K562 (cell line): ENCODE measurements around the gene BTRC. TPM values are rescaled to one million over a fixed set of nuclear protein-coding genes. Genes with fewer than 3 reads are reported as not detected.

Experiments used
- ATAC-seq: fragments of 200-7000 bp; cut with Tn5 transposase; 3 replicates; pipeline ENCODE4 v1.9.1; 2020; ENCODE audit warnings: moderate library complexity
- BruUV-seq: library from RNA; stranded (reverse); fragments of 400-500 nt; replicated peaks from 2 replicates; lab custom pipeline; 2021; lab: Mats Ljungman, UMichigan
- CTCF ChIA-PET: fragments of 300-600 bp; formaldehyde crosslinking; extraction: SDS; loops from one replicate; lab custom pipeline; 2021; ENCODE audit warnings: low intra/inter-chr PET ratio; lab: Yijun Ruan, JAX
- POLR2A ChIA-PET: fragments of 300-600, 350-650 bp; sonication (Branson Sonifier 250); formaldehyde crosslinking; extraction: SDS; loops from one replicate; lab custom pipeline; 2021; ENCODE audit warnings: antibody characterized with exemption, inconsistent platforms; lab: Yijun Ruan, JAX
- DNase-seq, 4 experiments: peaks; one replicate each; pipeline versions ENCODE4 v3.0.0 to v3.0.0-alpha.2; 2011 to 2018; ENCODE audit warnings: low spot score in 3 of 4, mixed read lengths in 3 of 4; ENCODE audit errors: extremely low read depth in 1 of 4
- FAIRE-seq: peaks from 2 replicates; lab custom pipeline; 2011; peaks lifted over from hg19 to GRCh38; lab: Jason Lieb, UNC
- H2AFZ ChIP-seq: 2 replicates; pipeline ENCODE4 v1.6.0; 2011; ENCODE audit warnings: low read depth, low read length, control low read depth, inconsistent platforms
- H3K27ac ChIP-seq: fragments of 200-600 bp; 3 replicates; pipeline ENCODE4 v1.8.0; 2011; ENCODE audit warnings: low read depth, mild to moderate bottlenecking, control low read depth, inconsistent platforms, low read length, moderate library complexity, mixed read lengths; ENCODE audit errors: extremely low read depth
- H3K27me3 ChIP-seq, 2 experiments: fragments of 300-600 bp in 1 of 2; 2 replicates in 1 of 2; 3 replicates in 1 of 2; pipeline versions ENCODE4 v1.6.0 to v1.8.0; 2011; ENCODE audit warnings: inconsistent platforms in 2 of 2, low read length in 2 of 2, mild to moderate bottlenecking in 1 of 2, mixed read lengths in 1 of 2, moderate library complexity in 1 of 2; ENCODE audit not compliant: control insufficient read depth in 2 of 2, insufficient read depth in 2 of 2
- H3K36me3 ChIP-seq: fragments of 300-600 bp; 3 replicates; pipeline ENCODE4 v1.8.0; 2011; ENCODE audit warnings: mild to moderate bottlenecking, low read length, inconsistent platforms; ENCODE audit not compliant: control insufficient read depth, insufficient read depth
- H3K4me1 ChIP-seq, 2 experiments: fragments of 200-600 bp in 1 of 2; replicated peaks in 1 of 2; 2 replicates in 1 of 2; 3 replicates in 1 of 2; pipeline versions ENCODE4 v1.5.1 to v1.8.0; 2011; ENCODE audit warnings: inconsistent platforms in 2 of 2, low read length in 2 of 2, mild to moderate bottlenecking in 1 of 2, mixed read lengths in 1 of 2, moderate library complexity in 1 of 2; ENCODE audit not compliant: control insufficient read depth in 2 of 2, insufficient read depth in 2 of 2
- H3K4me2 ChIP-seq: 2 replicates; pipeline ENCODE4 v1.6.1; 2011; ENCODE audit warnings: low read length, control low read depth, inconsistent platforms, mixed read lengths; ENCODE audit not compliant: insufficient read depth
- H3K4me3 ChIP-seq: fragments of 200-600 bp; sonication (generic), shearing (Covaris generic); 2 replicates; pipeline ENCODE4 v1.5.1; 2016; ENCODE audit warnings: control low read depth, inconsistent platforms
- H3K79me2 ChIP-seq: fragments of 200-600 bp; 3 replicates; pipeline ENCODE4 v1.8.0; 2011; ENCODE audit warnings: low read length, inconsistent platforms; ENCODE audit not compliant: control insufficient read depth, insufficient read depth
- H3K9ac ChIP-seq, 2 experiments: 2 replicates each; pipeline versions ENCODE4 v1.6.0 to v1.6.1; 2011; ENCODE audit warnings: low read depth in 2 of 2, low read length in 2 of 2, control low read depth in 1 of 2, inconsistent platforms in 1 of 2, mild to moderate bottlenecking in 1 of 2, mixed read lengths in 1 of 2; ENCODE audit not compliant: insufficient read depth in 1 of 2
- H3K9me1 ChIP-seq: one replicate; pipeline ENCODE4 v1.6.0; 2011; ENCODE audit warnings: inconsistent platforms, mild to moderate bottlenecking, low read length, moderate library complexity; ENCODE audit not compliant: control insufficient read depth, insufficient read depth
- H3K9me3 ChIP-seq: replicated peaks from 2 replicates; pipeline ENCODE4 v1.5.1; 2011; ENCODE audit warnings: low read depth, low read length, inconsistent platforms; ENCODE audit not compliant: control insufficient read depth, insufficient read depth
- H4K20me1 ChIP-seq: replicated peaks from 2 replicates; pipeline ENCODE4 v1.6.1; 2011; ENCODE audit warnings: low read length, inconsistent platforms, mixed read lengths; ENCODE audit not compliant: control insufficient read depth, insufficient read depth
- CAMTA2 ChIP-seq: fragments of 250-450 bp; sonication (Bioruptor Pico); conservative IDR thresholded peaks from 2 replicates; pipeline ENCODE4 v1.5.1; 2022
- EZH2 ChIP-seq: IDR thresholded peaks from 2 replicates; pipeline ENCODE4 v1.6.1; 2012; ENCODE audit warnings: low read depth, mild to moderate bottlenecking, inconsistent platforms, low read length, borderline replicate concordance
- GTF2F1 ChIP-seq: IDR thresholded peaks from 2 replicates; pipeline ENCODE4 v1.6.1; 2011; ENCODE audit warnings: low read depth, low read length, improper control_type of control experiment
- HDGF ChIP-seq: fragments of 450-650 bp; IDR thresholded peaks from 2 replicates; pipeline ENCODE4 v1.6.1; 2016
- HMBOX1 ChIP-seq: sonication (generic); IDR thresholded peaks from 2 replicates; pipeline ENCODE4 v1.6.1; 2016
- HNRNPUL1 ChIP-seq: fragments of 200-400 bp; formaldehyde crosslinking; IDR thresholded peaks from 2 replicates; pipeline ENCODE4 v1.6.1; 2017; ENCODE audit warnings: low read length
- PHB2 ChIP-seq: fragments of 450-650 bp; IDR thresholded peaks from 2 replicates; pipeline ENCODE4 v1.6.1; 2017; ENCODE audit warnings: low read depth
- SMC3 ChIP-seq: conservative IDR thresholded peaks from 2 replicates; pipeline ENCODE4 v1.6.1; 2011; ENCODE audit warnings: low read depth, low read length, improper control_type of control experiment; ENCODE audit not compliant: insufficient read depth
- TAF7 ChIP-seq: fragments of 450-650 bp; IDR thresholded peaks from 2 replicates; pipeline ENCODE4 v1.6.1; 2016; ENCODE audit warnings: missing genetic modification characterization, missing compliant biosample characterization
- XRCC5 ChIP-seq: fragments of 200-400 bp; formaldehyde crosslinking; IDR thresholded peaks from 2 replicates; pipeline ENCODE4 v1.6.1; 2017; ENCODE audit warnings: low read depth, mild to moderate bottlenecking, low read length
- ZNF75A ChIP-seq: fragments of 450-650 bp; formaldehyde crosslinking; IDR thresholded peaks from 2 replicates; pipeline ENCODE4 v1.4.0; 2020; ENCODE audit warnings: mild to moderate bottlenecking
- WGBS: fragments of 100-300 bp; shearing (Covaris generic); methylation state at CpG from one replicate; pipeline ENCODE4 v1.1.6; 2016; ENCODE audit warnings: low coverage, mixed read lengths; ENCODE audit not compliant: insufficient coverage; ENCODE audit errors: missing lambda C conversion rate; 5-methylcytosine and 5-hydroxymethylcytosine counted together
- in situ Hi-C: fragments of 300-500 bp; cut with MboI; formaldehyde crosslinking; loops from 4 replicates; pipeline ENCODE4 v1.15.0; 2018; ENCODE audit warnings: inconsistent platforms, mixed read lengths
- intact Hi-C: fragments of 100-400 bp; cut with micrococcal nuclease; formaldehyde crosslinking; loops from 2 replicates; pipeline ENCODE4 v1.14.2; 2022
- polyA plus RNA-seq, 8 experiments: library from polyadenylated mRNA; depleted of rRNA in 4 of 8; stranded (reverse) in 5 of 8; unstranded in 3 of 8; fragments of >200 nt; fragmentation: Nextera tagmentation in 2 of 8; fragmentation: Illumina TruSeq in 1 of 8; extraction: Ambion mirVana in 2 of 8; extraction: Trizol in 1 of 8; gene quantifications; 2 replicates each; pipeline versions ENCODE4 v1.2.1 to v1.2.3, GENCODE V29; 2011 to 2014; ENCODE audit warnings: inconsistent platforms in 1 of 8, missing spikeins in 1 of 8
- total RNA-seq, 7 experiments: library from RNA; depleted of rRNA in 6 of 7; stranded (reverse); fragments of >200 nt in 6 of 7; fragmentation: Illumina TruSeq in 2 of 7; extraction: Trizol in 2 of 7; gene quantifications; 2 replicates each; pipeline versions ENCODE4 v1.2.1 to v1.2.3, GENCODE V29; 2011 to 2021; ENCODE audit warnings: low replicate concordance in 1 of 7

BTRC gene
- total and polyA plus RNA-seq, 9 of the 15 experiments (the other 6 are each of a cell fraction or from before 2014, with no cell fraction given) = 1.6 to 15.4 (median 7.0) TPM

DNA sequence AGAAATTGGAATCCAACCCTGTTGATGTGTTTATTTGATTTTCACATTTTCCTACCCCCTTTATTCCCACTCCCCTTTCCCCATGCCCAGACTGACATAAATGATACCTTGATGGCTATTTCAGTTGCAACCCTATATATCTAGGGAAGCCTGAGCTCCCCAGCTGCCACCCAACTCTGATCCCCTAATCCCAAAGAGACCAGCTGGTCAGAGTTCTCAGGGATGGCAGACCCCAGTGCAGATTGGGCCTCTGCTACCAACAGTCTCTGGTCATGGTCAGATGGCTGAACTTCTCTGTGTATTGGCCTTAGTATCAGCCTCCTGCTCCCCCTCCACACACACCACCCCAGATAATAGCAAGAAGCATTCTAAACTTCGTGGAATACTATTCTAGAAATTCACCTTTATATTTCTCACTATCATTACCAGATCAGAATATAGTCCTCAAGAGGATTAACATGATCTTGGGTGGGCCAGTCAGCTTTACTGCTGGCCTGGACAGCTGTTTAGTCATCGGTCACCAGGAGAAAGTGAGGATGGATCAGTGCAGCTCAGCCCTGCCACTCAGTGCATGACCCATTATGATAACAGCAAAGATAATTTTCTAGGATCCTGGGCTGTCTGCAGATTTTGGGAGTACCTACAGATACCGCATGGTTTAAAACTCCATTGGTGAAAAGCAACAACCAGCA lies 24.5 kb upstream of the BTRC start:
- POLR2A ChIA-PET = no interaction called here
- TF ChIP-seq HMBOX1 = peak; percentile 23; the same call in 1 of the 2 replicates
- no peak for TF ChIP-seq TAF7 (tag)
- no peak for TF ChIP-seq HDGF
- TF ChIP-seq XRCC5 = no peak
- TF ChIP-seq, all 486 proteins: peak for 1
- no peak overlapping the region for H3K9ac ChIP-seq
- no peak overlapping the region for H3K27ac ChIP-seq
- H2AFZ ChIP-seq = no peak overlapping the region
- no peak overlapping the region for H3K4me3 ChIP-seq
- no peak overlapping the region for H3K4me2 ChIP-seq
- no peaks in the 10 kb centered on the region; the same call in 1 of the 2 replicates for H4K20me1 ChIP-seq
- WGBS = 7% methylated on average over 3 of the region's 3 CpGs
- no peak for DNase-seq
- H3K4me1 ChIP-seq = no peaks in the 10 kb centered on the region; a peak in 1 of 5 replicates
- BruUV-seq = no TSS peak
- intact Hi-C loops (no loop called here), in situ Hi-C loops (no loop called here)
- H3K36me3 ChIP-seq = no peaks in the 10 kb centered on the region
- CTCF ChIA-PET = no interaction called here
- H3K9me3 ChIP-seq = no peaks in the 10 kb centered on the region
- no peak for ATAC-seq
- no peaks in the 10 kb centered on the region for H3K9me1 ChIP-seq
- no peaks in the 10 kb centered on the region for H3K79me2 ChIP-seq
- no peak for FAIRE-seq
- H3K27me3 ChIP-seq = peaks cover 0 to 7% of the 10 kb centered on the region in 2 experiments; a peak in 2 of 5 replicates

DNA sequence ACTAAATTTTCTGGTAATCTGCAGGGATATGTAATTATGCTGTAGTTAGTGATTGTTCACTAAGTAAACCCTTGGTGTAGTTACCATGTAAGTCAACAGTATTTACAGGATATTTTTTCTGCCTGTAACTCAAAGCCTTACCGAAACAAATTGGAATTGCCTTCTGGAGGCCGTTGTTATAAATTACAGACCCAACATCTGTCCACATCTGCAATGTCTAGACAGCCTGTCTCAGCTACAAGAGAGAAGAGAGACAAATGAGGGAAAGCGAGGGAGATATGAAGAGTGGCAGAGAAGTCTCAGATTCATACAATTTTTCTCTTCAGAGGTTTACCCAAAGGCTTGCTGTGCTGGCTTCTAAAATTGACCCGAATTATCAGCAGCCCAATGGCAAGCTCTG lies 23.7 kb upstream of the BTRC start:
- H2AFZ ChIP-seq = no peak overlapping the region
- H3K36me3 ChIP-seq = no peaks in the 10 kb centered on the region
- H3K9me3 ChIP-seq = no peaks in the 10 kb centered on the region
- H3K27ac ChIP-seq = no peak overlapping the region
- no peaks in the 10 kb centered on the region for H3K9me1 ChIP-seq
- no peaks in the 10 kb centered on the region; the same call in 1 of the 2 replicates for H4K20me1 ChIP-seq
- TF ChIP-seq CAMTA2 (CRISPR knock-in tag) (no peak), PHB2 (no peak), HNRNPUL1 (no peak), GTF2F1 (no peak), ZNF75A (CRISPR knock-in tag) (no peak), SMC3 (no peak), EZH2 (no peak)
- H3K79me2 ChIP-seq = no peaks in the 10 kb centered on the region
- intact Hi-C loops (no loop called here), in situ Hi-C loops (no loop called here)
- H3K4me2 ChIP-seq = no peak overlapping the region
- H3K27me3 ChIP-seq = peaks cover 0 to 7% of the 10 kb centered on the region in 2 experiments; a peak in 2 of 5 replicates
- CTCF ChIA-PET = no interaction called here
- DNase-seq (no peak), ATAC-seq (no peak), FAIRE-seq (no peak)
- POLR2A ChIA-PET = no interaction called here
- H3K4me1 ChIP-seq = no peaks in the 10 kb centered on the region; a peak in 1 of 5 replicates
- WGBS = 3% methylated on average over 4 of the region's 4 CpGs
- no TSS peak for BruUV-seq
- H3K4me3 ChIP-seq = no peak overlapping the region
- no peak overlapping the region for H3K9ac ChIP-seq
